HEK293 (cell line): Measurements from ENCODE around the gene TNIP1.

Experiments used
- CTCF ChIP-seq: fragments of 450-650 bp; formaldehyde crosslinking; IDR thresholded peaks from 2 replicates; pipeline ENCODE4 v1.5.1; 2016; ENCODE audit warnings: missing biosample characterization, missing genetic modification characterization
- PBX3 ChIP-seq: sonication (generic); formaldehyde crosslinking; IDR thresholded peaks from 2 replicates; pipeline ENCODE4 v1.8.1; 2022; ENCODE audit warnings: mild to moderate bottlenecking, moderate library complexity, missing genetic modification reagents
- SETDB1 ChIP-seq: IDR thresholded peaks from one replicate; pipeline ENCODE4 v1.6.1; 2017; ENCODE audit warnings: mild to moderate bottlenecking, low read length, moderate library complexity, mixed read lengths; ENCODE audit not compliant: insufficient read length
- YY1 ChIP-seq: fragments of 450-650 bp; formaldehyde crosslinking; IDR thresholded peaks from 2 replicates; pipeline ENCODE4 v1.5.1; 2018; ENCODE audit warnings: missing biosample characterization, missing genetic modification characterization
- ZNF10 ChIP-seq: fragments of 450-650 bp; formaldehyde crosslinking; IDR thresholded peaks from 2 replicates; pipeline ENCODE4 v1.5.1; 2017; ENCODE audit warnings: missing biosample characterization, missing genetic modification characterization
- ZNF18 ChIP-seq: fragments of 450-650 bp; formaldehyde crosslinking; IDR thresholded peaks from 2 replicates; pipeline ENCODE4 v1.5.1; 2016; ENCODE audit warnings: missing biosample characterization, missing genetic modification characterization
- ZNF785 ChIP-seq: fragments of 450-650 bp; formaldehyde crosslinking; IDR thresholded peaks from 2 replicates; pipeline ENCODE4 v1.5.1; 2016; ENCODE audit warnings: missing biosample characterization, missing genetic modification characterization
- TF ChIP-seq, protein P1 (sequence below): fragments of 450-650 bp; formaldehyde crosslinking; IDR thresholded peaks from 2 replicates; pipeline ENCODE4 v1.5.1; 2016; ENCODE audit warnings: missing biosample characterization, missing genetic modification characterization

- TF ChIP-seq ZNF10 (tag by site-specific recombination): no peak
- no peak for TF ChIP-seq SETDB1
- TF ChIP-seq, protein P1, sequence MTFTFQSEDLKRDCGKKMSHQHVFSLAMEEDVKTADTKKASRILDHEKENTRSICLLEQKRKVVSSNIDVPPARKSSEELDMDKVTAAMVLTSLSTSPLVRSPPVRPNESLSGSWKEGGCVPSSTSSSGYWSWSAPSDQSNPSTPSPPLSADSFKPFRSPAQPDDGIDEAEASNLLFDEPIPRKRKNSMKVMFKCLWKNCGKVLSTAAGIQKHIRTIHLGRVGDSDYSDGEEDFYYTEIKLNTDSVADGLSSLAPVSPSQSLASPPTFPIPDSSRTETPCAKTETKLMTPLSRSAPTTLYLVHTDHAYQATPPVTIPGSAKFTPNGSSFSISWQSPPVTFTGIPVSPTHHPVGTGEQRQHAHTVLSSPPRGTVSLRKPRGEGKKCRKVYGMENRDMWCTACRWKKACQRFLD (tag by site-specific recombination): no peak
- TF ChIP-seq ZNF18 (tag by site-specific recombination): no peak
- TF ChIP-seq YY1: no peak
- TF ChIP-seq CTCF (tag by site-specific recombination): no peak
- TF ChIP-seq PBX3 (CRISPR knock-in tag): no peak
- TF ChIP-seq ZNF785 (tag by site-specific recombination): no peak
Measured at GRCh38 chr5:151105561-151105960, 24.7 kb upstream of the TNIP1 start.
